ENCODE results near the gene OR52K1. TPM values are rescaled to one million over a fixed set of nuclear protein-coding genes. Genes with fewer than 3 reads are reported as not detected.
A peak's percentile ranks its signal among the peaks of the same experiment; 100 is the strongest.

OR52K1 gene
- total RNA-seq, 3 donors from 2014 or later: under 0.01 TPM; not detected in 1

DNA sequence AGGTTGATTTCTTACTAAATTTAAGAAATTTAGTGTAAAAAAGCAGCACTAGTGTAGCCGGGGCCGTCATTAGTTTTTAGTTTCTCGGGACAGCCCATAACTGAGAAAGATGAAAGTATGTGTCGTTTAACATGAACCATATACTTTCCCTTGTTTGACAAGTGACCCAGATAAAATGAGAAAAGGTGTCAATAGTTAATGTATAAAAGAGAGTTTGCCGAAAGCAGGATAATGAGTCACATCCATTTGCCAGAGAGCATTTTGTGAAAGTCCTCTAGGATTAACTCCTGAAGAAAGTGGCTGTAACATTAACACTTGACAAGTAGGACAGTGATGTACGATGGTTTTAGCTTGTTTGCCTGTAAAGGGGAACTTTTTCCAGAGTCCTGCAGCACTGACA, 13.5 kb downstream of the OR52K1 start:
- TF ChIP-seq POLR2AphosphoS5 (IDR thresholded peaks at IDR 0.05) (no peak), POLR2A (IDR thresholded peaks at IDR 0.05) (no peak)
- TF ChIP-seq, protein P1, sequence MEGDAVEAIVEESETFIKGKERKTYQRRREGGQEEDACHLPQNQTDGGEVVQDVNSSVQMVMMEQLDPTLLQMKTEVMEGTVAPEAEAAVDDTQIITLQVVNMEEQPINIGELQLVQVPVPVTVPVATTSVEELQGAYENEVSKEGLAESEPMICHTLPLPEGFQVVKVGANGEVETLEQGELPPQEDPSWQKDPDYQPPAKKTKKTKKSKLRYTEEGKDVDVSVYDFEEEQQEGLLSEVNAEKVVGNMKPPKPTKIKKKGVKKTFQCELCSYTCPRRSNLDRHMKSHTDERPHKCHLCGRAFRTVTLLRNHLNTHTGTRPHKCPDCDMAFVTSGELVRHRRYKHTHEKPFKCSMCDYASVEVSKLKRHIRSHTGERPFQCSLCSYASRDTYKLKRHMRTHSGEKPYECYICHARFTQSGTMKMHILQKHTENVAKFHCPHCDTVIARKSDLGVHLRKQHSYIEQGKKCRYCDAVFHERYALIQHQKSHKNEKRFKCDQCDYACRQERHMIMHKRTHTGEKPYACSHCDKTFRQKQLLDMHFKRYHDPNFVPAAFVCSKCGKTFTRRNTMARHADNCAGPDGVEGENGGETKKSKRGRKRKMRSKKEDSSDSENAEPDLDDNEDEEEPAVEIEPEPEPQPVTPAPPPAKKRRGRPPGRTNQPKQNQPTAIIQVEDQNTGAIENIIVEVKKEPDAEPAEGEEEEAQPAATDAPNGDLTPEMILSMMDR (IDR thresholded peaks at IDR 0.05): no peak
- no peak for DNase-seq (ENCODE audit: low spot score in 2 of 2)
- no peaks in the 10 kb centered on the region for H3K27me3 ChIP-seq
- H3K4me3 ChIP-seq: no peak overlapping the region
- H3K9me3 ChIP-seq: no peaks in the 10 kb centered on the region
- peaks cover 0 to 6% of the 10 kb centered on the region in 2 donors for H3K4me1 ChIP-seq
- intact Hi-C loops (cut with DNase I; ENCODE audit: low total_unique reads): no loop called here
- no peaks in the 10 kb centered on the region for H3K36me3 ChIP-seq
- no peak overlapping the region for H3K27ac ChIP-seq

DNA sequence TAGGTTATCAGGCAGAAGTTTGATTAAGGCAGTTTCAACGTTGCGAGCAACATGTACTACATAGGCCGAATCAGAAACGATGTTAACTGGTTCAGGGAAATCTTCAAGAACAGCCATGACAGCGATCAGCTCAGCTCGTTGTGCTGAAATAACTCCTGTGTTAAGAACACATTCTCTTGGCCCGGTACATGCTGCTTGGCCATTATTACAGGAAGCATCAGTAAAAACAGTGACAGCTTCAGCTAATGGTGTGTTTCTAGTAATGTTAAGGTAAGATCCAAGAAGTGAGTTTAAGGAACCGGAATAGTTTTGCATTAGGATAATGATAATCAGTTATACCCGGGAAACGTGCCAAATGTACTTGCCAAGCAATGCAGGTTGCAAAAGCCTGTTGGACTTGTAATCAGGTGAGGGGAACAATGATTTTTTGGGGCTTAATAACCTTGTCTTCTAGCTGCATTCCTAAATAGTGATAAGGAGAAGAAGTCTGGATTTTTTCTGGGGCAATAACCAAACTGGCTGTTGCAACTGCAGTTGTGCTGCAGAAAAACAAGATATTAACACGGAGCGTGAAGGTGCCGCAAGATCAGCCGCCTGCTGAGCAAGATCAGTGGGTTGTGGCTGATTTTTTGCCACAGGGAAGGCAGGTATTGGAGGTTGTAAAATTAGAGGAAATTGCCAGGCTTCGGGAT, 14.3 kb downstream of the OR52K1 start:
- H3K4me3 ChIP-seq: no peak overlapping the region
- no peaks in the 10 kb centered on the region for H3K9me3 ChIP-seq
- H3K36me3 ChIP-seq: no peaks in the 10 kb centered on the region
- H3K4me1 ChIP-seq: peaks cover 0 to 6% of the 10 kb centered on the region in 2 donors
- no peaks in the 10 kb centered on the region for H3K27me3 ChIP-seq
- intact Hi-C loops (cut with DNase I; ENCODE audit: low total_unique reads): no loop called here
- no peak for TF ChIP-seq POLR2AphosphoS5 (IDR thresholded peaks at IDR 0.05)
- TF ChIP-seq, protein P1 (IDR thresholded peaks at IDR 0.05): no peak
- DNase-seq (ENCODE audit: low spot score in 2 of 2): no peak
- no peak overlapping the region for H3K27ac ChIP-seq

DNA sequence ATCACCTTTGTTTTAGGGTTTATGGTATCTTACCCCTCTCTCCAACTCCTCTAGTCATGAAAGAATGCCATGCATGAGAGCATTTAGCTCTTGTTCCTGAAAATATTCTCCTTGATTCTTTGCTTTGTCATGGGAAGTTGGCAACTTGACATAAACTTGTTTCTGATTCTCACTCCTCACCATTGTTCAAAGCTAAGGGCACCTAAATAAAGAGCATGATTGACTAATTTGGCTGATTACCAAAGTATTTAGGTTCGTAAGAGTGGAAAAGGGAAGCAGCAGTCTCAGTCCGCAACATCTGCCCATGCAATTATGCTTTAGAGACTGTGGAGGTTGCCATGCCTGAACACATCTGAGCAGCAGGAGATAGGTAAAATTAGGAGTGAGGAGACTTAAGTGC, 26.4 kb downstream of the OR52K1 start:
- TF ChIP-seq POLR2A (IDR thresholded peaks at IDR 0.05) (no peak), POLR2AphosphoS5 (IDR thresholded peaks at IDR 0.05) (no peak)
- TF ChIP-seq, protein P1 (IDR thresholded peaks at IDR 0.05): no peak
- Histone ChIP-seq H3K27ac (no peak overlapping the region), H3K27me3 (no peaks in the 10 kb centered on the region), H3K36me3 (no peaks in the 10 kb centered on the region), H3K4me1 (no peaks in the 10 kb centered on the region), H3K4me3 (no peak overlapping the region), H3K9me3 (no peaks in the 10 kb centered on the region)
- no peak for DNase-seq (ENCODE audit: low spot score in 2 of 2)
- intact Hi-C loops (cut with DNase I; ENCODE audit: low total_unique reads): no loop called here

DNA sequence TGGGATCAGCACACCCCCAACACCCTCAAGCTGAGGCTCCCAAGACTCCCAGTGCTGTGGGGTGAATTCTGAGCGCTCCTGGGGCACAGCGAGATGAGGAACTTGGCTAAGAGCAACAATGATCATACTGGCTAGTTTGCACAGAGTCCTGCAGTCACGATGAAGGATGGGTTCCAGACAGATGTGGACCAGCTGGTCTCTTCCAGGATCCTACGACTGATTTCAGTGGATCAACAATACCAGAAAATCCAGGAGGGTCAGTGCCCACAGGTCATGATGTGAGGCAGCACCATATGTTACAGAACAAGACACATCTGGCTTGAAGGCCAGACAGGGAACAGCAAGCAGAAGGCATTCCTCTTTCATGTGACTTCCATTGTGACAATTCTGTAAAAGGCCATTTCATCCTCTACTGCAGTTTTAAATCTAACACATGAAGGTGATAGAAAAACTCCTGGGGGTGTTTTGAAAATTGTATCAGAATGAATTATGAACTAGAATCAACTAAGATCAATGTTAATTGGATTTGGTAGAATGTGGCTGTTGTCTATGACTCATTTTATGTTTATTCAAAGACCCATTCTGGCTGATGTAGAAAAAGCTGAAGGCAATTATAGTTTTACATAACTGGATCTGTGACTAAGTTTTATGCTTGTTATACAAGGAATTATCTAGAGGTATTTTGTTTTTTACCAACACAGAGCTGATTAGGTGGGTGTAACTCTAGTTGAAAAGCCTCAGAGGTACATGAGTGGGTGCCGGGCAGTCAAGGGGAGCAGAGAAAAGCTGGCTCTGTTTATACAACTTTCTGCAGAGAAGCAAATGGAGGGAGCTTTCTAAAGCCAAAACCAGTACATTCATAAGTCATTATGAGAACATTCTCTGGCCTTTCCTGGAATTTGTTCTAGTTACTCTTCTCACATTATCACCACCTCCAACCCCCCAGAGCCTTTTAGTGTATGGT, 29.1 kb downstream of the OR52K1 start:
- TF ChIP-seq, protein P1 (IDR thresholded peaks at IDR 0.05): no peak
- TF ChIP-seq POLR2AphosphoS5 (IDR thresholded peaks at IDR 0.05) (no peak), POLR2A (IDR thresholded peaks at IDR 0.05) (no peak)
- no peak for DNase-seq (ENCODE audit: low spot score in 2 of 2)
- no peaks in the 10 kb centered on the region for H3K27me3 ChIP-seq
- H3K4me3 ChIP-seq: no peak overlapping the region
- H3K9me3 ChIP-seq: no peaks in the 10 kb centered on the region
- peak overlapping the region in 1 of 2 donors; percentile 58 for H3K27ac ChIP-seq
- intact Hi-C loops (cut with DNase I; ENCODE audit: low total_unique reads): no loop called here
- H3K4me1 ChIP-seq: no peaks in the 10 kb centered on the region
- no peaks in the 10 kb centered on the region for H3K36me3 ChIP-seq

DNA sequence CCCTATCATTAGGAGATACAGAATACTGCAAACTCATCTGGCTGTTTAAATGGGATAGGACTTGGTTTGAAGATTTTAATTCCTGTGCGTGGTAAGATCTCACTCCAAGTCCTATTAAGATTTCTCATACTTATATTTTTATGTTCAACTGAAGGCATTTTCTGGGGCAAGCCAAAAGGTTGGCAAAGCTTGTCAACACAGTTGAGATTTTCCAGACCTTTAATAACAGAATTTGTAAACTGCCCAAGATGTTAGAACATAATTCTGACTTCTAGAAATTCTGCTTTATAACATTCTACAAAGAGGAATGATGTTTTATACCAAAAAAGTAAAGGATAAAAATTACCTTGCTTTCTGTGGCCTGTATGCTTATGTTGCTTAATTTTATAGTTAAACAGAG, 31.8 kb downstream of the OR52K1 start:
- Histone ChIP-seq H3K4me1 (no peaks in the 10 kb centered on the region), H3K36me3 (no peaks in the 10 kb centered on the region), H3K27me3 (no peaks in the 10 kb centered on the region), H3K9me3 (no peaks in the 10 kb centered on the region), H3K27ac (no peak overlapping the region), H3K4me3 (no peak overlapping the region)
- intact Hi-C loops (cut with DNase I; ENCODE audit: low total_unique reads): no loop called here
- DNase-seq (ENCODE audit: low spot score in 2 of 2): no peak
- TF ChIP-seq, protein P1 (IDR thresholded peaks at IDR 0.05): no peak
- TF ChIP-seq POLR2A (IDR thresholded peaks at IDR 0.05) (no peak), POLR2AphosphoS5 (IDR thresholded peaks at IDR 0.05) (no peak)
